Suprapubic skin (tissue), 3 donors: Measurements from ENCODE around the gene GLP2R.

Experiments used
- CTCF ChIP-seq, 2 donors: fragments of 200-600 bp in 1 of 2; fragments of 450-650 bp in 1 of 2; sonication (generic) in 1 of 2; IDR thresholded peaks; one replicate each; pipeline ENCODE4 v1.5.1; 2016 to 2019; ENCODE audit warnings: antibody characterized with exemption in 2 of 2, mild to moderate bottlenecking in 1 of 2, moderate library complexity in 1 of 2
- EP300 ChIP-seq: sonication (generic); formaldehyde crosslinking; IDR thresholded peaks from one replicate; pipeline ENCODE4 v1.6.1; 2017; ENCODE audit warnings: antibody characterized with exemption

DNA sequence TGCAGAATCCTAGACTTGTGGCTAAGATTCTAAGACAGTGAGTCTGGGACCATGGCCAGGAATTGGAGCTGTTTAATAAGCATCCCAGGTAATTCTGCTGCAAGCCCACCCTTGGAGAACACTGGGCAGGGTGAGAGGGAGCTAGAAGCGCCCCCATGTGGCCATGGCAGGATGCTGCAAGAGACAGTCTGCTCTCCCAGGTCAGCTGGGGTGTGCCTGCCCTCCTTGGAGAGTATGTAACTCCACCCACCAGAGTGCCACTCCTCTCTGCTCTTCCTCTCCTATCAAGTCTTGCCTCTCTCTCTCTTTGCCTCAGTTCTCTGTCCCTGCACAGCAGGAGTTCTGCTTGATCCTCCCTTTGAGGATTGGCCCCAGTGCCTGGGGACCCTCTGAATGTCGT is 64.4 kb downstream of the GLP2R start:
- TF ChIP-seq CTCF (IDR thresholded peaks at IDR 0.05) (peak in 1 of 2 donors; percentile 16), EP300 (no peak)
